CD4-positive, alpha-beta T cell treated with Interleukin-17A for 4 hours (primary cell): Measurements from ENCODE around the gene CCL4L2.
"Not testable (repeated sequence)": the region's sequence is repeated elsewhere in the genome, so short reads cannot be mapped to it uniquely, and the experiment has no call there.

ENCODE experiments used
- DNase-seq: peaks from one replicate; pipeline ENCODE4 v3.0.0-alpha.2; 2020; ENCODE audit warnings: mixed read lengths

CCL4L2 gene

GRCh38 chr17:36210439-36211211 is at the start of gene CCL4L2:
TSS of gene CCL4L2 (plus strand) at chr17:36211063.
- not testable (repeated sequence) for DNase-seq

- not testable (repeated sequence) for DNase-seq
These were observed 42.0 kb upstream of the CCL4L2 start for GRCh38 chr17:36168836-36169235.

GRCh38 chr17:36176536-36176935 is 34.3 kb upstream of the CCL4L2 start, which contains the start of gene TBC1D3B:
TSS of gene TBC1D3B (minus strand) at chr17:36176636. CDS start at chr17:36175050, 1,586 bp downstream.
- not testable (repeated sequence) for DNase-seq

- DNase-seq: not testable (repeated sequence)
These were observed 29.3 kb upstream of the CCL4L2 start for GRCh38 chr17:36181446-36182175.

- DNase-seq: no peak
These were observed 28.5 kb upstream of the CCL4L2 start for GRCh38 chr17:36182176-36183000.

- peak; percentile 9 for DNase-seq
These were observed 27.6 kb upstream of the CCL4L2 start for GRCh38 chr17:36183001-36183971.

GRCh38 chr17:36184023-36184765 is 26.7 kb upstream of the CCL4L2 start:
- no peak for DNase-seq

- DNase-seq: no peak
These were observed 25.4 kb upstream of the CCL4L2 start for GRCh38 chr17:36185416-36185815.

GRCh38 chr17:36186810-36187763 is 23.8 kb upstream of the CCL4L2 start:
- not testable (repeated sequence) for DNase-seq

GRCh38 chr17:36187943-36188665 is 22.8 kb upstream of the CCL4L2 start:
- peak; percentile 6 for DNase-seq

- DNase-seq: peak; percentile 25
These were observed 22.0 kb upstream of the CCL4L2 start for GRCh38 chr17:36188891-36189306.

GRCh38 chr17:36189993-36190392 is 20.9 kb upstream of the CCL4L2 start:
- DNase-seq: not testable (repeated sequence)

GRCh38 chr17:36190549-36191330 is 20.1 kb upstream of the CCL4L2 start:
- not testable (repeated sequence) for DNase-seq

GRCh38 chr17:36193216-36193775 is 17.6 kb upstream of the CCL4L2 start:
- DNase-seq: no peak

GRCh38 chr17:36194147-36194831 is 16.6 kb upstream of the CCL4L2 start:
- not testable (repeated sequence) for DNase-seq

GRCh38 chr17:36194832-36195433 is 15.9 kb upstream of the CCL4L2 start:
- not testable (repeated sequence) for DNase-seq
